HFF-Myc (cell line): ENCODE results near the gene AGBL2.

Experiments used
- DNase-seq: peaks from one replicate; pipeline ENCODE4 v3.0.0-alpha.2; 2011; ENCODE audit warnings: low read depth; ENCODE audit errors: extremely low read depth
- H3K4me3 ChIP-seq: replicated peaks from 2 replicates; pipeline ENCODE4 v1.5.1; 2011; ENCODE audit warnings: low read depth, mild to moderate bottlenecking, control low read depth, low read length
- CTCF ChIP-seq: IDR thresholded peaks from 2 replicates; pipeline ENCODE4 v1.5.1; 2012; ENCODE audit warnings: mild to moderate bottlenecking, low read depth, low read length, control low read depth; ENCODE audit errors: missing control alignments

The AGBL2 gene

GRCh38 chr11:47656260-47656885, 58.8 kb downstream of the AGBL2 start:
- H3K4me3 ChIP-seq: no peak overlapping the region
- no peak for TF ChIP-seq CTCF
- no peak for DNase-seq

GRCh38 chr11:47651818-47652469, 63.2 kb downstream of the AGBL2 start:
- TF ChIP-seq CTCF: no peak
- H3K4me3 ChIP-seq: no peak overlapping the region
- no peak for DNase-seq

GRCh38 chr11:47649276-47649675, 65.9 kb downstream of the AGBL2 start:
- no peak overlapping the region for H3K4me3 ChIP-seq
- no peak for TF ChIP-seq CTCF
- DNase-seq: no peak

GRCh38 chr11:47646019-47646418, 69.2 kb downstream of the AGBL2 start:
- TF ChIP-seq CTCF: no peak
- no peak for DNase-seq
- H3K4me3 ChIP-seq: no peak overlapping the region

GRCh38 chr11:47645500-47645899, 69.7 kb downstream of the AGBL2 start:
- H3K4me3 ChIP-seq: no peak overlapping the region
- TF ChIP-seq CTCF: no peak
- no peak for DNase-seq

GRCh38 chr11:47642099-47642855, 72.9 kb downstream of the AGBL2 start, which contains the start of gene MTCH2:
MTCH2 (minus strand) TSS chr11:47642559; CDS start chr11:47642465, 94 bp downstream.
- peak within 1 kb of the TSS; percentile 75 for H3K4me3 ChIP-seq
- peak; percentile 90 for DNase-seq
- no peak for TF ChIP-seq CTCF
